HEK293 (cell line): ENCODE results near the gene SLC25A1.

ENCODE experiments used
- TRIM28 ChIP-seq: IDR thresholded peaks from 2 replicates; pipeline ENCODE4 v1.6.1; 2011; ENCODE audit warnings: low read length, control low read depth, borderline replicate concordance
- ZBTB20 ChIP-seq: fragments of 450-650 bp; formaldehyde crosslinking; IDR thresholded peaks from 2 replicates; pipeline ENCODE4 v1.5.1; 2016; ENCODE audit warnings: missing biosample characterization, missing genetic modification characterization
- ZNF610 ChIP-seq: fragments of 450-650 bp; formaldehyde crosslinking; IDR thresholded peaks from 2 replicates; pipeline ENCODE4 v1.5.1; 2016; ENCODE audit warnings: missing biosample characterization, missing genetic modification characterization, borderline replicate concordance

DNA sequence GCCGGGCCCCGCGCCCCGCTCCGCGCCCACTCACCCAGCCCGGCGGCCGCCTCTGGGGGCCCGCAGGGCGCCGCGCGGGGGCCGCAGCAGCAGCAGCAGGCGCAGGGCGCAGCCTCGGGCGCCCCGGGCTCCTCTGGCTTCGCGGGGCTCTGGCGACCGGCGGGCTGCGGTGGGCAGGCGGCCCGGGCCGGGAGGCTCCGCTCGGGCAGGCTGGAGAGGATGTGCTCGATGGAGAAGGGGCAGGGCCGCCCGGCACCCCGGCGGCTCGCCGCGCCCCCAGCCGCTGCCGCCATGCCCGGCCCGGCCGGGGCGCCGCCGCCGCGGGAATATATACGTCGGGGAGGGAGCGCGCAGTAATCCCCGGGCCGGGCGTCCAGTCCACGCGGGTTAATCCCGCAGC, 28.5 kb downstream of the SLC25A1 start, which contains the start of gene GSC2:
- no peak for TF ChIP-seq ZNF610 (tag by site-specific recombination)
- TF ChIP-seq TRIM28, result no peak
- no peak for TF ChIP-seq ZBTB20 (tag by site-specific recombination)
